CD8-positive, alpha-beta memory T cell (primary cell): ENCODE results near the gene FANCM. TPM values are rescaled to one million over a fixed set of nuclear protein-coding genes. Genes with fewer than 3 reads are reported as not detected.

Experiments
- CTCF ChIA-PET: fragments of 350-600 bp; sonication (Branson Sonifier 250); formaldehyde crosslinking; loops from one replicate; lab custom pipeline; 2021; ENCODE audit warnings: antibody characterized with exemption; lab: Charles Lee
- POLR2A ChIA-PET: fragments of 350-600 bp; sonication (Branson Sonifier 250); formaldehyde crosslinking; loops from one replicate; lab custom pipeline; 2021; ENCODE audit warnings: antibody characterized with exemption; lab: Charles Lee
- DNase-seq, 5 donors: peaks; one replicate each; pipeline versions ENCODE4 v3.0.0 to v3.0.0-alpha.2; 2020 to 2022; ENCODE audit warnings: mixed read lengths in 1 of 5
- H3K27ac ChIP-seq: one replicate; pipeline ENCODE4 v1.7.0; 2013; ENCODE audit warnings: low read depth, mild to moderate bottlenecking, low read length, moderate library complexity
- H3K27me3 ChIP-seq: 2 replicates; pipeline ENCODE4 v1.7.0; 2013; ENCODE audit warnings: low read length, mild to moderate bottlenecking; ENCODE audit not compliant: insufficient read depth, poor library complexity, severe bottlenecking
- H3K36me3 ChIP-seq: 2 replicates; pipeline ENCODE4 v1.7.0; 2013; ENCODE audit warnings: mild to moderate bottlenecking, low read length, moderate library complexity; ENCODE audit not compliant: insufficient read depth
- H3K4me1 ChIP-seq: 2 replicates; pipeline ENCODE4 v1.7.0; 2013; ENCODE audit warnings: mild to moderate bottlenecking, low read length, moderate library complexity; ENCODE audit not compliant: insufficient read depth
- H3K4me3 ChIP-seq: 2 replicates; pipeline ENCODE4 v1.7.0; 2013; ENCODE audit warnings: mild to moderate bottlenecking, low read length
- H3K9me3 ChIP-seq: 2 replicates; pipeline ENCODE4 v1.7.0; 2013; ENCODE audit warnings: mild to moderate bottlenecking, low read length
- H3K27ac Mint-ChIP-seq, 8 donors: one replicate each; pipeline ENCODE4 v1.8.0; 2020 to 2021; ENCODE audit warnings: mixed read lengths in 8 of 8, mild to moderate bottlenecking in 6 of 8, inconsistent platforms in 3 of 8, moderate library complexity in 3 of 8
- H3K27me3 Mint-ChIP-seq, 2 donors: one replicate each; pipeline ENCODE4 v1.8.0; 2020 to 2021; ENCODE audit warnings: mixed read lengths in 2 of 2, mild to moderate bottlenecking in 1 of 2, moderate library complexity in 1 of 2
- H3K36me3 Mint-ChIP-seq, 3 donors: one replicate each; pipeline ENCODE4 v1.8.0; 2020 to 2021; ENCODE audit warnings: mixed read lengths in 3 of 3, inconsistent platforms in 1 of 3, mild to moderate bottlenecking in 1 of 3
- H3K4me1 Mint-ChIP-seq, 3 donors: one replicate each; pipeline ENCODE4 v1.8.0; 2020 to 2021; ENCODE audit warnings: mixed read lengths in 3 of 3, inconsistent platforms in 1 of 3, mild to moderate bottlenecking in 1 of 3
- H3K4me3 Mint-ChIP-seq, 7 donors: one replicate each; pipeline ENCODE4 v1.8.0; 2020 to 2021; ENCODE audit warnings: mixed read lengths in 7 of 7, mild to moderate bottlenecking in 6 of 7, moderate library complexity in 4 of 7, inconsistent platforms in 2 of 7
- H3K9me3 Mint-ChIP-seq, 5 donors: one replicate each; pipeline ENCODE4 v1.8.0; 2020 to 2022; ENCODE audit warnings: mixed read lengths in 5 of 5, mild to moderate bottlenecking in 3 of 5, moderate library complexity in 2 of 5, inconsistent platforms in 1 of 5
- polyA plus RNA-seq: library from polyadenylated mRNA; unstranded; fragments of 300-500 nt; fragmentation: Illumina TruSeq; gene quantifications from one replicate; pipeline ENCODE4 v1.2.3, GENCODE V29; 2021
- total RNA-seq, 2 experiments: library from RNA; stranded (reverse); gene quantifications; one replicate each; pipeline ENCODE4 v1.2.3, GENCODE V29; 2021

FANCM gene
- total and polyA plus RNA-seq, 3 experiments from 2014 or later: 4.6 to 12.6 (median 11.8) TPM

- peaks cover 2 to 15% (median 10%) of the 10 kb centered on the region in 3 donors for H3K4me1 Mint-ChIP-seq
- H3K4me3 Mint-ChIP-seq: no peak overlapping the region
- Histone ChIP-seq H3K27ac (no peak overlapping the region), H3K4me3 (no peak overlapping the region), H3K36me3 (no peaks in the 10 kb centered on the region), H3K4me1 (no peaks in the 10 kb centered on the region), H3K27me3 (no peaks in the 10 kb centered on the region), H3K9me3 (no peaks in the 10 kb centered on the region)
- H3K36me3 Mint-ChIP-seq: peaks cover 0 to 18% (median 9%) of the 10 kb centered on the region in 3 donors
- no peaks in the 10 kb centered on the region for H3K9me3 Mint-ChIP-seq
- DNase-seq: no peak
- no peaks in the 10 kb centered on the region for H3K27me3 Mint-ChIP-seq
- peak overlapping the region in 2 of 8 donors; percentile 38 to 54 for H3K27ac Mint-ChIP-seq
- ChIA-PET POLR2A (no interaction called here), CTCF (no interaction called here)
Measured at GRCh38 chr14:45144658-45145057, 8.9 kb downstream of the FANCM start.

- H3K36me3 Mint-ChIP-seq: peaks cover 0 to 18% (median 11%) of the 10 kb centered on the region in 3 donors
- Histone ChIP-seq H3K4me3 (no peak overlapping the region), H3K27me3 (no peaks in the 10 kb centered on the region), H3K36me3 (no peaks in the 10 kb centered on the region), H3K9me3 (no peaks in the 10 kb centered on the region), H3K4me1 (no peaks in the 10 kb centered on the region), H3K27ac (no peak overlapping the region)
- ChIA-PET POLR2A (no interaction called here), CTCF (interaction anchor here (0.6 kb wide), 1 partner anchor 9 kb away, joined by 3 read pairs; the partner anchor contains the start of gene FANCM)
- H3K9me3 Mint-ChIP-seq: no peaks in the 10 kb centered on the region
- no peaks in the 10 kb centered on the region for H3K27me3 Mint-ChIP-seq
- peak overlapping the region in 1 of 8 donors; percentile 38 for H3K27ac Mint-ChIP-seq
- peaks cover 2 to 12% (median 8%) of the 10 kb centered on the region in 3 donors for H3K4me1 Mint-ChIP-seq
- no peak for DNase-seq
- no peak overlapping the region for H3K4me3 Mint-ChIP-seq
Measured at GRCh38 chr14:45145214-45145613, 9.5 kb downstream of the FANCM start.

GRCh38 chr14:45149602-45150001 lies 13.9 kb downstream of the FANCM start:
- H3K36me3 ChIP-seq: no peaks in the 10 kb centered on the region
- H3K27ac ChIP-seq: no peak overlapping the region
- CTCF ChIA-PET: no interaction called here
- Mint-ChIP-seq H3K4me3 (no peak overlapping the region), H3K27me3 (no peaks in the 10 kb centered on the region), H3K4me1 (no peaks in the 10 kb centered on the region), H3K9me3 (no peaks in the 10 kb centered on the region), H3K36me3 (peaks cover 0 to 19% (median 18%) of the 10 kb centered on the region in 3 donors), H3K27ac (no peak overlapping the region)
- H3K4me1 ChIP-seq: no peaks in the 10 kb centered on the region
- H3K27me3 ChIP-seq: no peaks in the 10 kb centered on the region
- no peak overlapping the region for H3K4me3 ChIP-seq
- no peak for DNase-seq
- POLR2A ChIA-PET: no interaction called here
- H3K9me3 ChIP-seq: no peaks in the 10 kb centered on the region

- ChIA-PET CTCF (no interaction called here), POLR2A (no interaction called here)
- Mint-ChIP-seq H3K27me3 (no peaks in the 10 kb centered on the region), H3K4me1 (no peaks in the 10 kb centered on the region), H3K36me3 (peaks cover 0 to 18% (median 15%) of the 10 kb centered on the region in 3 donors), H3K9me3 (no peaks in the 10 kb centered on the region), H3K27ac (no peak overlapping the region), H3K4me3 (no peak overlapping the region)
- H3K9me3 ChIP-seq: no peaks in the 10 kb centered on the region
- no peaks in the 10 kb centered on the region for H3K27me3 ChIP-seq
- DNase-seq: no peak
- H3K4me3 ChIP-seq: no peak overlapping the region
- no peaks in the 10 kb centered on the region for H3K4me1 ChIP-seq
- H3K27ac ChIP-seq: no peak overlapping the region
- H3K36me3 ChIP-seq: no peaks in the 10 kb centered on the region
Measured at GRCh38 chr14:45150386-45150890, 14.7 kb downstream of the FANCM start.

GRCh38 chr14:45156067-45156466 lies 20.3 kb downstream of the FANCM start:
- POLR2A ChIA-PET: no interaction called here
- H3K4me1 ChIP-seq: no peaks in the 10 kb centered on the region
- CTCF ChIA-PET: interaction anchor here (1.7 kb wide), 1 partner anchor 10 kb away, joined by 3 read pairs; no protein-coding TSS in a partner anchor
- no peaks in the 10 kb centered on the region for H3K4me1 Mint-ChIP-seq
- H3K27ac ChIP-seq: no peak overlapping the region
- H3K27me3 ChIP-seq: no peaks in the 10 kb centered on the region
- peak overlapping the region in 1 of 8 donors; percentile 27 for H3K27ac Mint-ChIP-seq
- H3K36me3 ChIP-seq: no peaks in the 10 kb centered on the region
- H3K4me3 ChIP-seq: no peak overlapping the region
- no peaks in the 10 kb centered on the region for H3K9me3 Mint-ChIP-seq
- DNase-seq: no peak
- peaks cover 0 to 8% (median 6%) of the 10 kb centered on the region in 3 donors for H3K36me3 Mint-ChIP-seq
- no peaks in the 10 kb centered on the region for H3K27me3 Mint-ChIP-seq
- H3K9me3 ChIP-seq: no peaks in the 10 kb centered on the region
- no peak overlapping the region for H3K4me3 Mint-ChIP-seq

- POLR2A ChIA-PET: no interaction called here
- DNase-seq: no peak
- no peaks in the 10 kb centered on the region for H3K4me1 Mint-ChIP-seq
- Histone ChIP-seq H3K9me3 (no peaks in the 10 kb centered on the region), H3K27me3 (no peaks in the 10 kb centered on the region), H3K4me1 (no peaks in the 10 kb centered on the region), H3K4me3 (no peak overlapping the region), H3K36me3 (no peaks in the 10 kb centered on the region), H3K27ac (no peak overlapping the region)
- no peak overlapping the region for H3K27ac Mint-ChIP-seq
- CTCF ChIA-PET: no interaction called here
- H3K27me3 Mint-ChIP-seq: no peaks in the 10 kb centered on the region
- H3K36me3 Mint-ChIP-seq: peaks cover 0 to 24% (median 7%) of the 10 kb centered on the region in 3 donors
- H3K4me3 Mint-ChIP-seq: no peak overlapping the region
- no peaks in the 10 kb centered on the region for H3K9me3 Mint-ChIP-seq
Measured at GRCh38 chr14:45169906-45170305, 34.2 kb downstream of the FANCM start.

GRCh38 chr14:45177076-45177475 lies 41.3 kb downstream of the FANCM start:
- Mint-ChIP-seq H3K4me1 (no peaks in the 10 kb centered on the region), H3K36me3 (peaks cover 3 to 13% (median 8%) of the 10 kb centered on the region in 3 donors), H3K4me3 (no peak overlapping the region), H3K27me3 (no peaks in the 10 kb centered on the region), H3K27ac (peak overlapping the region in 1 of 8 donors; percentile 22), H3K9me3 (no peaks in the 10 kb centered on the region)
- DNase-seq: no peak
- Histone ChIP-seq H3K4me3 (no peak overlapping the region), H3K9me3 (no peaks in the 10 kb centered on the region), H3K27ac (no peak overlapping the region), H3K4me1 (no peaks in the 10 kb centered on the region), H3K36me3 (no peaks in the 10 kb centered on the region), H3K27me3 (no peaks in the 10 kb centered on the region)
- POLR2A ChIA-PET: no interaction called here
- CTCF ChIA-PET: no interaction called here

- no peaks in the 10 kb centered on the region for H3K4me1 ChIP-seq
- peaks cover 3 to 6% (median 4%) of the 10 kb centered on the region in 3 donors for H3K36me3 Mint-ChIP-seq
- no peaks in the 10 kb centered on the region for H3K27me3 Mint-ChIP-seq
- no peak overlapping the region for H3K4me3 Mint-ChIP-seq
- ChIA-PET CTCF (no interaction called here), POLR2A (no interaction called here)
- no peaks in the 10 kb centered on the region for H3K9me3 Mint-ChIP-seq
- DNase-seq: no peak
- H3K9me3 ChIP-seq: no peaks in the 10 kb centered on the region
- no peaks in the 10 kb centered on the region for H3K4me1 Mint-ChIP-seq
- H3K36me3 ChIP-seq: no peaks in the 10 kb centered on the region
- no peak overlapping the region for H3K27ac ChIP-seq
- H3K27me3 ChIP-seq: no peaks in the 10 kb centered on the region
- H3K4me3 ChIP-seq: no peak overlapping the region
- no peak overlapping the region for H3K27ac Mint-ChIP-seq
Measured at GRCh38 chr14:45181329-45181728, 45.6 kb downstream of the FANCM start.
